Measurements from ENCODE around the gene ADGRL1. TPM values are rescaled to one million over a fixed set of nuclear protein-coding genes. Genes with fewer than 3 reads are reported as not detected.
"Not testable (repeated sequence)": the region's sequence is repeated elsewhere in the genome, so short reads cannot be mapped to it uniquely, and the experiment has no call there.

ADGRL1 gene
- total RNA-seq, 2 experiments from 2014 or later: 2.6 to 8.2 TPM

- intact Hi-C loops (cut with micrococcal nuclease; ENCODE audit: unreplicated experiment): no loop called here
- H3K4me2 ChIP-seq (ENCODE audit: low read length): no peak overlapping the region
- POLR2A ChIA-PET: interaction anchor here (0.6 to 0.7 kb wide), 2 partner anchors 9 to 39 kb away, joined by 3 to 4 read pairs; no protein-coding TSS in a partner anchor
- no peak overlapping the region for H3K4me3 ChIP-seq (ENCODE audit: low read depth, low read length, poor library complexity, severe bottlenecking)
- CTCF ChIA-PET (ENCODE audit: unreplicated experiment): no interaction called here
- no peaks in the 10 kb centered on the region for H4K20me1 ChIP-seq (ENCODE audit: insufficient read depth, low read length)
- no peak for TF ChIP-seq EZH2phosphoT487 (IDR thresholded peaks at IDR 0.05; ENCODE audit: borderline replicate concordance, low read depth, low read length)
- TF ChIP-seq, protein P1, sequence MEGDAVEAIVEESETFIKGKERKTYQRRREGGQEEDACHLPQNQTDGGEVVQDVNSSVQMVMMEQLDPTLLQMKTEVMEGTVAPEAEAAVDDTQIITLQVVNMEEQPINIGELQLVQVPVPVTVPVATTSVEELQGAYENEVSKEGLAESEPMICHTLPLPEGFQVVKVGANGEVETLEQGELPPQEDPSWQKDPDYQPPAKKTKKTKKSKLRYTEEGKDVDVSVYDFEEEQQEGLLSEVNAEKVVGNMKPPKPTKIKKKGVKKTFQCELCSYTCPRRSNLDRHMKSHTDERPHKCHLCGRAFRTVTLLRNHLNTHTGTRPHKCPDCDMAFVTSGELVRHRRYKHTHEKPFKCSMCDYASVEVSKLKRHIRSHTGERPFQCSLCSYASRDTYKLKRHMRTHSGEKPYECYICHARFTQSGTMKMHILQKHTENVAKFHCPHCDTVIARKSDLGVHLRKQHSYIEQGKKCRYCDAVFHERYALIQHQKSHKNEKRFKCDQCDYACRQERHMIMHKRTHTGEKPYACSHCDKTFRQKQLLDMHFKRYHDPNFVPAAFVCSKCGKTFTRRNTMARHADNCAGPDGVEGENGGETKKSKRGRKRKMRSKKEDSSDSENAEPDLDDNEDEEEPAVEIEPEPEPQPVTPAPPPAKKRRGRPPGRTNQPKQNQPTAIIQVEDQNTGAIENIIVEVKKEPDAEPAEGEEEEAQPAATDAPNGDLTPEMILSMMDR (conservative IDR thresholded peaks at IDR 0.05; ENCODE audit: low read length): no peak
- no peaks in the 10 kb centered on the region for H3K9me2 ChIP-seq (ENCODE audit: insufficient read depth, low read length)
- no peak overlapping the region for H3K27ac ChIP-seq (ENCODE audit: low read depth, low read length, poor library complexity, severe bottlenecking)
- H2AFZ ChIP-seq (ENCODE audit: low read length): no peak overlapping the region
- no peaks in the 10 kb centered on the region for H3K4me1 ChIP-seq (ENCODE audit: insufficient read depth, low read length, poor library complexity, severe bottlenecking)
- no peak for DNase-seq (ENCODE audit: low spot score)
- H3K9me3 ChIP-seq (ENCODE audit: low read length): no peaks in the 10 kb centered on the region
- no peaks in the 10 kb centered on the region for H3K36me3 ChIP-seq (ENCODE audit: insufficient read depth, low read length)
- no peaks in the 10 kb centered on the region for H3K79me2 ChIP-seq (ENCODE audit: insufficient read depth, low read depth, low read length)
- BruUV-seq (replicated peaks): no TSS peak
These were observed 22.1 kb downstream of the ADGRL1 start for GRCh38 chr19:14183741-14184350.

DNA sequence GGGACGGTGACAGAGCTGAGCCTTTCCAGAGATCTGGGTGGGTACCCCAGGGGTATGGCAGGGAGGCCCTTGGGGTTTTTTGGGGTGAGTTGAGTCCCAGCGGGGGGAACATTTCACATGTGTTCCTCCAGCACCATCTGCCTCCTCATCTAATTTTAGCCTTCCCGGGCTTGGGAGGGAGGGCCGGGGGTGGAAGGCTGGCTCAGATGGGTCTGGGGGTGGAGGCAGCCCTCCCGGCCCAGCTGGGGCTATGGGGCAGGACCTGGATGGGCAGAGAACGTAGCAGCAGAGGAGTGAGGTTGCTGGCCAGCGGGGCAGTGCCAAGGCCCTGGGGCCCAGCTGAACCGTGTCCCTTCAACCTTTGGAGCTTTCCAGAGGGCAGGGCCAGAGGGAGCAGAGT, 23.5 kb downstream of the ADGRL1 start:
- H2AFZ ChIP-seq (ENCODE audit: low read length): no peak overlapping the region
- no peaks in the 10 kb centered on the region for H3K4me1 ChIP-seq (ENCODE audit: insufficient read depth, low read length, poor library complexity, severe bottlenecking)
- H3K36me3 ChIP-seq (ENCODE audit: insufficient read depth, low read length): no peaks in the 10 kb centered on the region
- no peak overlapping the region for H3K4me2 ChIP-seq (ENCODE audit: low read length)
- DNase-seq (ENCODE audit: low spot score): no peak
- ChIA-PET POLR2A (no interaction called here), CTCF (ENCODE audit: unreplicated experiment) (no interaction called here)
- no peaks in the 10 kb centered on the region for H3K9me2 ChIP-seq (ENCODE audit: insufficient read depth, low read length)
- no peak for TF ChIP-seq EZH2phosphoT487 (IDR thresholded peaks at IDR 0.05; ENCODE audit: borderline replicate concordance, low read depth, low read length)
- TF ChIP-seq, protein P1 (conservative IDR thresholded peaks at IDR 0.05; ENCODE audit: low read length): no peak
- no peaks in the 10 kb centered on the region for H3K79me2 ChIP-seq (ENCODE audit: insufficient read depth, low read depth, low read length)
- intact Hi-C loops (cut with micrococcal nuclease; ENCODE audit: unreplicated experiment): no loop called here
- H3K27ac ChIP-seq (ENCODE audit: low read depth, low read length, poor library complexity, severe bottlenecking): no peak overlapping the region
- no peaks in the 10 kb centered on the region for H3K9me3 ChIP-seq (ENCODE audit: low read length)
- no peaks in the 10 kb centered on the region for H4K20me1 ChIP-seq (ENCODE audit: insufficient read depth, low read length)
- H3K4me3 ChIP-seq (ENCODE audit: low read depth, low read length, poor library complexity, severe bottlenecking): no peak overlapping the region
- BruUV-seq (replicated peaks): no TSS peak

DNA sequence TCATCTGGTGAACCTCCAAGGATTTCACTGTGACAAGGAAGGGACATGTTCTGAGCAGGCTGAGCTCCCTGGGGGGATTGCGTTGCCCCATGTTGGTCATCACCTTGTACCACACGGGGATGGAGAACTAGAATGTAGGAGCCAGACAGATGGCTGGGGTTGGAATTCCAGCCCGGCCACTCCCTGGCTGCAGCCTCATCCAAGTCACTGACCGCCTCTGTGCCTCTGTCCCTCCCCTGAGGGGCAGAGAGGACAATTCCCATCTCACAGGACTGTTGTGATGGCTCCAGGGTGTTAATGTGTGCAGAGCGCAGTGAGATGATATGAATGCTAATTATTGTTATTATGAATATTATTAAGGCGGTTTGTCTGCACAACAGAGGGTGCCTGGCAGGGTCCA, 24.1 kb downstream of the ADGRL1 start:
- no peaks in the 10 kb centered on the region for H3K4me1 ChIP-seq (ENCODE audit: insufficient read depth, low read length, poor library complexity, severe bottlenecking)
- no peak overlapping the region for H3K4me2 ChIP-seq (ENCODE audit: low read length)
- H3K4me3 ChIP-seq (ENCODE audit: low read depth, low read length, poor library complexity, severe bottlenecking): no peak overlapping the region
- H3K27ac ChIP-seq (ENCODE audit: low read depth, low read length, poor library complexity, severe bottlenecking): no peak overlapping the region
- no peaks in the 10 kb centered on the region for H3K79me2 ChIP-seq (ENCODE audit: insufficient read depth, low read depth, low read length)
- ChIA-PET CTCF (ENCODE audit: unreplicated experiment) (no interaction called here), POLR2A (no interaction called here)
- no TSS peak for BruUV-seq (replicated peaks)
- H3K36me3 ChIP-seq (ENCODE audit: insufficient read depth, low read length): no peaks in the 10 kb centered on the region
- H3K9me2 ChIP-seq (ENCODE audit: insufficient read depth, low read length): no peaks in the 10 kb centered on the region
- no peaks in the 10 kb centered on the region for H4K20me1 ChIP-seq (ENCODE audit: insufficient read depth, low read length)
- intact Hi-C loops (cut with micrococcal nuclease; ENCODE audit: unreplicated experiment): no loop called here
- H3K9me3 ChIP-seq (ENCODE audit: low read length): no peaks in the 10 kb centered on the region
- no peak overlapping the region for H2AFZ ChIP-seq (ENCODE audit: low read length)
- no peak for DNase-seq (ENCODE audit: low spot score)
- TF ChIP-seq EZH2phosphoT487 (IDR thresholded peaks at IDR 0.05; ENCODE audit: borderline replicate concordance, low read depth, low read length): no peak
- TF ChIP-seq, protein P1 (conservative IDR thresholded peaks at IDR 0.05; ENCODE audit: low read length): no peak

DNA sequence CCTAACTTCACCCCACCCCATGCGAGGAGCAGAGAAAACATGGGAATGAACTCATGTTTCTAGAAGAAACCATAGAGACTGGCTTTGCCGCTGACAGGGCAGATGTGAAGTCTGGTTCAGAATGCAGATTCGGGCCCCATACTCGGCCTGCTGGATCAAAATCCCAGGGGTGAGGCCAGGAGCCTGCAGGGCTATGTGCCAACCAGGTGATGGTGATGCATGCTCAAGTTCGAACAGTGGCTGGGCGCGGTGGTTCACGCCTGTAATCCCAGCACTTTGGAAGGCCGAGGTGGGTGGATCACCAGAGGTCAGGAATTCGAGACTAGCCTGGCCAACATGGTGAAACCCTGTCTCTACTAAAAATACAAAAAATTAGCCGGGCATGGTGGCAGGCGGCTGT, 24.8 kb downstream of the ADGRL1 start:
- H2AFZ ChIP-seq (ENCODE audit: low read length); H3K9me2 ChIP-seq (ENCODE audit: insufficient read depth, low read length); BruUV-seq (replicated peaks); H3K4me1 ChIP-seq (ENCODE audit: insufficient read depth, low read length, poor library complexity, severe bottlenecking); H3K4me2 ChIP-seq (ENCODE audit: low read length); intact Hi-C loops (cut with micrococcal nuclease; ENCODE audit: unreplicated experiment); H3K9me3 ChIP-seq (ENCODE audit: low read length); CTCF ChIA-PET (ENCODE audit: unreplicated experiment); H4K20me1 ChIP-seq (ENCODE audit: insufficient read depth, low read length); DNase-seq (ENCODE audit: low spot score); H3K4me3 ChIP-seq (ENCODE audit: low read depth, low read length, poor library complexity, severe bottlenecking); H3K36me3 ChIP-seq (ENCODE audit: insufficient read depth, low read length); H3K27ac ChIP-seq (ENCODE audit: low read depth, low read length, poor library complexity, severe bottlenecking); H3K79me2 ChIP-seq (ENCODE audit: insufficient read depth, low read depth, low read length): not testable (repeated sequence)
- POLR2A ChIA-PET: interaction anchor here (0.7 kb wide), 1 partner anchor 41 kb away, joined by 3 read pairs; no protein-coding TSS in a partner anchor

All from OCI-LY7 (cell line).